Dermis microvascular lymphatic vessel endothelial cell (primary cell): ENCODE measurements around the gene ITSN1. TPM values are rescaled to one million over a fixed set of nuclear protein-coding genes. Genes with fewer than 3 reads are reported as not detected.
"Not testable (repeated sequence)": the region's sequence is repeated elsewhere in the genome, so short reads cannot be mapped to it uniquely, and the experiment has no call there.

ENCODE experiments used
- DNase-seq, 2 donors: peaks; one replicate each; pipeline versions ENCODE4 v3.0.0 to v3.0.0-alpha.2; 2010; ENCODE audit warnings: low read depth in 2 of 2
- total RNA-seq: library from RNA; depleted of rRNA; stranded (reverse); fragments of >200 nt; gene quantifications from 2 replicates; pipeline ENCODE4 v1.2.1, GENCODE V29; 2014

ITSN1 gene
- total RNA-seq, 1 donor from 2014 or later = 46.7 TPM

DNA sequence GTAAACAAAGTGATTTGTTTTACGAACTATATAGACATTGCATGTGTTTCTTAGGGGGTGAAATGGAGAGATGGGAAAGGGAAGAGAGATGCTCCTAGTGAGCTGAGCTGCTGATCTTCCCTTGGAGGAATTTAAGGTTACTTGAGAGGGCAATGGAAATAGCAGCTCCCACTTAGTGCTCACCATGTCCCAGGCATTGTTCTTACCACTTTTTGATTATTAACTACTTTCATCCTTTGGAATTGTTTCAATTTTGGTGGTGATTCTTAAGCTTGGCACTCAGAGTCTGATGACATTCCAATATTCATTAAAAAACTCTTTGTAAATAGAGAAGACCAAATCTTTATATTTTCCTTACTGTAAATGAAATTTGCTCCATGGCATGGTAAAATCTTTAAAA, 124.9 kb downstream of the ITSN1 start:
- DNase-seq = no peak

DNA sequence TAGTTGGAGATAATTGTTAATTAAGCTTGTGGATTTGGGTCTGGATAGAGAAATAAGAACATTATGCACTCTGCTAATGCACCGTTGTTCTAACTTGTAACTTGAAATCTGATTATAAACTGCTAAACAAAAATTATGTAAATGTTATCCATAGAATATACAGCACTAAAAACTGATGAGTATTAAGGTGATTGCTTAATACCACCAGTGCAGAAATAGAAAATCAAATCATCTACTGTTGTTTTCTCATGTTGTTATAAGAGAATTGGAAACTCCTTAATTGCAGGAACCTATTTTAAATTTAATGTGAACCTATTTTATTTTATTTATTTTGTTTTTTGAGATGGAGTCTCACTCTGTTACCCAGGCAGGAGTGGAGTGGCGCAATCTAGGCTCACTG, 125.7 kb downstream of the ITSN1 start:
- DNase-seq = no peak

DNA sequence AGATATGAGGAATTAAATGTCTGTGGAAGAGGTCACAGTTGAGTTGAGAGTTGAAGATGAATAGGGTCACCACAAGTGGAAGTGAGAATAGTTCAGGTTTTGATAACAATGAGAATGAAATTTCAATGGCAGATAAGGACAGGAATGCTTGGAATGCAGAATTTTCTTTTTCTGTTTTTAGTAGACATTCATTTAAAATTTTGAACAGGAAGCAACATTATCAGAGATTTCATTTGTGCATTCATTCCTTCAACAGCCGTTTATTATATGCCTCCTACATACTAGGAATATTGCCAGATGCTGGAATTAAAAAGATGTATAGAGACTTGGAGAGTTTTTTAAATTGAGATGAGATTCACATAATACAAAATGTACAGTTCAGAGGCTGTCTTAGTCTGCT, 126.8 kb downstream of the ITSN1 start:
- peak in 1 of 2 donors; percentile 25 for DNase-seq

DNA sequence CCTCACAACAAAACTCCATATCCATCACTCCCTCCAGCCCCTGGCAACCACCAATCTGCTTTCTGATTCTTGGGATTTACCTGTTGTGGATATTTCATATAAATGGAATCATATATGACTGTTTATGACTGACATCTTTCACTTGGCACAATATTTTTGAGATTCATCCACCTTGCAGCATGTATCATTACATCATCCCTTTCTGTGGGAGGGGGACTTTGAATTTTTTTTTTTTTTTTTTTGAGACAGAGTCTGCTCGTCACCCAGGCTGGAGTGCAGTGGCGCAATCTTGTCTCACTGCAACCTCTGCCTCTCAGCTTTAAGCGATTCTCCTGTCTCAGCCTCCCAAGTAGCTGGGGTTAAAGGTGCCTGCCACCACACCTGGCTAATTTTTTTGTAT, 128.2 kb downstream of the ITSN1 start:
- no peak for DNase-seq

DNA sequence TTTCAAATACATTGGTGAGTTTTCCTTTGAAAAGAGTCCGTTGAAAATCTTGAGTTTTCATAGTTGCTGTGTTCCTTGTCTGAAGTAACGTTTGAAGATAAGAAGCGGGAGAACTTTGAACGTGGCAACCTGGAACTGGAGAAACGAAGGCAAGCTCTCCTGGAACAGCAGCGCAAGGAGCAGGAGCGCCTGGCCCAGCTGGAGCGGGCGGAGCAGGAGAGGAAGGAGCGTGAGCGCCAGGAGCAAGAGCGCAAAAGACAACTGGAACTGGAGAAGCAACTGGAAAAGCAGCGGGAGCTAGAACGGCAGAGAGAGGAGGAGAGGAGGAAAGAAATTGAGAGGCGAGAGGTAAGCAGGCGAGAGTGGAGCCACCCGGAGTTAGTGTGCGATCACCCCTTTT, 129.7 kb downstream of the ITSN1 start:
- no peak for DNase-seq

GRCh38 chr21:33774551-33774950, 132.2 kb downstream of the ITSN1 start:
- DNase-seq = no peak

- DNase-seq = no peak
Measured at GRCh38 chr21:33775100-33775828, 133.0 kb downstream of the ITSN1 start.

GRCh38 chr21:33780631-33781030, 138.3 kb downstream of the ITSN1 start:
- no peak for DNase-seq

DNA sequence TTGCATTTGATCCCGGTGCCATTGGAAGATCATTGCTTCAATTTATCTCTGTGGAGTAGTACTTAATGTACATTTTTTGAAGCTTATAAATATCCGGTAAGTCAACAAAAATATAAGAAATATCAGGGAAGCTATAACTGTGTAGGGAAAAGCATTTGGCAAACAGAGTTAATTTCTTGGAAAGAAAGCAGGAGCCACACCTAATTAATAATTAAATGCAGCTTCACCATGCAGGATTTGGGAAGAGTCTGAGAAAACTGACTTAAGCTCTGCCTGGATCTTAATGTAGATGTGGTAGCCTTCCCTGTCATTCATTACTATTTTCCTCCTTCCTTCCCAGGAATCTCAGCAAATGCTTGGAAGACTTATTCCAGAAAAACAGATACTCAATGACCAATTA, 138.8 kb downstream of the ITSN1 start:
- no peak for DNase-seq

GRCh38 chr21:33783187-33783979, 141.1 kb downstream of the ITSN1 start:
- DNase-seq = no peak

GRCh38 chr21:33787431-33787830, 145.1 kb downstream of the ITSN1 start:
- DNase-seq = no peak

GRCh38 chr21:33788438-33788837, 146.1 kb downstream of the ITSN1 start:
- DNase-seq = not testable (repeated sequence)

DNA sequence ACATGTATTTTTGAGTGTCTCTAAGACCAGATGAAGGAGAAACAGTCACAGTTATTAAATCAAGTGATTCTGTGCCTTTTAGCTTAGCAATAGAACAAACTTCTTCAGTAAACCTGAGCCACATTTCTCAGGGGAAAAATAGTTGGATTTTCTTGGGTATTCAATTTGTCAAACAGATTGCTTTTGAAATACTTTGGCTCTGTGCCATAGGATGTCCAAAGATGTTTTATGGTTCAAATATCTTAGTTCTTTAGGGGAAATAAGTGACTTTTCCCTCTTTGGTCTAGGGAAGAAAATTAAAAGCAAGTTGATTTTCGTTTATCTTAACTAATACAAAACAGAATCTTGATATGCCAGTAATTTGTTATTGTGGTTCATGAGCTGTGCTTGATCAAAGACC, 147.4 kb downstream of the ITSN1 start:
- DNase-seq = no peak

DNA sequence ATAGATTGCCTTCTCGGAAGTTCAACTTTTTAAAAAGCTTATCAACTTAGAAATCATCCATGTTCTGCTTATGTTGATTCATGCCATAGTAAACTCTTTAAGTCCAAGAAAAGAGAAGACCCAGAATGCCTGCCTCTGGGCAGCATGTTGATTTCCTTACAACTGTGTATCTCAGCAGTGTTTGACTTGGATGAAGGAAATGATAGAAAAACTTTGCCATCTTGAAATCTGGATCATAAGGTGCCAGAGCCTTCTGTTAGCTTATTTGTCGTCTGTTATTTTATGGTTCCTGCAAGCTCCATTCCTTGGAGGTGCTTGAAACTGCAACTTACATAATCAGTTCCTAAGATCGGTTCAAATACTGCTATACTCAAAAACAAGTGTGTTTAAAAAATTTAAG, 148.8 kb downstream of the ITSN1 start:
- no peak for DNase-seq

- no peak for DNase-seq
Measured at GRCh38 chr21:33794596-33794995, 152.3 kb downstream of the ITSN1 start.

GRCh38 chr21:33797565-33797964, 155.3 kb downstream of the ITSN1 start:
- DNase-seq = no peak

DNA sequence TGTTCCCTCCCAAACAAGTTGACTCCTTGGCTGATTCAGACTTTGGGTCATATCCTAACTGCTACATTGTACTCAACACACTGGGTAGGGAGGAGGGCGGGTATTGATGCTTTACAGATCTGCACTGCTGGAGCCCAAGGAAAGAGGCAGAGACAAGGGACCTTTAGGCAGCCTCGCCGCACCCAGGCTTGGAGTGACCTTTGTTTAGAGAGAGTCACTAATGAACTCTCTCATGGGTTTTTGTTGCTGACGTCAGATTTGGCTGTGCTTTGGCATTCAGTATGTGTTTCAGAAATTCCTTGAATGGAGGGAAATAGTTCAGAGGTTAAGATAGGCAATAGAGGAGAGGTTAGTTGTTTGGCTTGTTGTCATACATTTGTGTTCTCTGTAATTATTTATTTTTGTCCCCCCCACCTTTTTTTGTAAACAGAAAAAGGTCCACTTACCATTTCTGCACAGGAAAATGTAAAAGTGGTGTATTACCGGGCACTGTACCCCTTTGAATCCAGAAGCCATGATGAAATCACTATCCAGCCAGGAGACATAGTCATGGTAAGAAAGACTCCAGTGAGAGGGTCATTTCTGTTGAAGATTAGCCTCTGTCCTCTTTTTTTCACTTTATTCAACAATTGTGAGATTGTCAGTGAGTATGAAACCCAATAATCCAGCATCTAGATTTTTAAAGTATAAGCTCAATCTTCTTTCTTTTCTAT, 157.2 kb downstream of the ITSN1 start:
- DNase-seq = no peak

- DNase-seq = no peak
Measured at GRCh38 chr21:33800753-33801423, 158.6 kb downstream of the ITSN1 start.

DNA sequence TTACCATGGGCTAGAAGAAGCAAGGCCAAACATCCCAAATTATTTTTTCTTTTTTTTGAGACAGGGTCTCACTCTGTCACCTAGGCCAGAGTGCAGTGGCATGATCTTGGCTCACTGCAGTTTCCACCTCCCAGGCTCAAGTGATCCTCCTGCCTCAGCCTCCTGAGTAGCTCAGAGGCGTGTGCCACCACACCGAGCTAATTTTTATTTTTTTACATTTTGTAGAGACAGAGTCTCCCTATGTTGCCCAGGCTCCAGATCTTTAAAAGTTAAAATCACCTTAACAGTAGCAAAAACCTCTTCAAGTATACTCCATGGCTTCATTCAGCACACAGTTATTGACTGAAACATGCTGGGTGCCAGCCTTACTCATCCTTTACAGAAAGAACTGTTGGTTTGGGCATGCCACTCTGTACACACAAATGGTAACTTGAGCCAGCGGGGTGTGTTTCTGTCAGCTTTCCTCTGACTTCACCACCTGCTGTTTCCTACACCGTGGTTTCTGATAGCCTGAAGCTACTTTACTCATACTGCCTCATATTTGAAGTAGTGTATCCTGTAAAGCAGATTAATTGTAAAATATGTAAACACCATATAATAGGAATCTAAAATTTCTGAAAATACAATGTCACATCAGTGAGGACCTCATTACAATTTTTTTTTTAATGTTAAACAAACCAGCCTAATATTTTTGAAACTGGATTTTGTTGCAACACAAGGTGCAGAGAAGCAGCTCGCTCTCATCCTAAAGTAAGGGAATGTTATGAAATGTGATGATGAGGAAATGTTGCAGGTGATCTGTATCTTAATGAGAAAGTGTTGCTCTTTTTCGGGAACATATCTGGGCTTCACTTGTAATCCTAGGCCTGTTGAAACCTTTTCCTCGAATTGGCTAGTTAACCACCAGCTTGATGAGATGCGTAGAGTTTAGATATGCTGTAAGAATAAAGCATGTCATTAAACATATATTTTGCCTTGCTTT, 159.4 kb downstream of the ITSN1 start:
- DNase-seq = peak; percentile 22 to 47

DNA sequence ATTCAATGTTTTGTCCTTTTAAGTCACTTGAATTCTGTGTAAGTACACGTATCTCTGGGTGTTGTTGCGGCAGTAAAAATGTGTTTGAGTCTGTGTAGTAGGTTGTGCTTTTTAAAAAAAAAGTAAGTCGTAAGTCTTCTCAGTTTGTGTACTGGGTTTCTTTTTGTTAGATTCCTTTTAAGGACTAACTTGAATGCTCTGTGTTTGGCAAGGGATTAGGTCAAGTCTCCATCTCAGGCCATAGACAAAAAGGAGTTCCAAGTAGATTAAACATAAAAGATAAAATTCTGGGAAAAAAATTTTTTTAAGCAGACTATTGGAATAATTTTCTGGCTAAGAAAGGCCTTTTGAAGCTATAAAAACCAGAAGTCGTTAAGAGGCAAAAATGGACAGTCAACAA, 160.2 kb downstream of the ITSN1 start:
- no peak for DNase-seq
